Measurements from ENCODE around the gene FAM118B. TPM values are rescaled to one million over a fixed set of nuclear protein-coding genes. Genes with fewer than 3 reads are reported as not detected.
"Not testable (repeated sequence)": the region's sequence is repeated elsewhere in the genome, so short reads cannot be mapped to it uniquely, and the experiment has no call there.

FAM118B gene
- total and polyA plus RNA-seq, 4 donors, result 10.8 to 24.3 (median 20.7) TPM

DNA sequence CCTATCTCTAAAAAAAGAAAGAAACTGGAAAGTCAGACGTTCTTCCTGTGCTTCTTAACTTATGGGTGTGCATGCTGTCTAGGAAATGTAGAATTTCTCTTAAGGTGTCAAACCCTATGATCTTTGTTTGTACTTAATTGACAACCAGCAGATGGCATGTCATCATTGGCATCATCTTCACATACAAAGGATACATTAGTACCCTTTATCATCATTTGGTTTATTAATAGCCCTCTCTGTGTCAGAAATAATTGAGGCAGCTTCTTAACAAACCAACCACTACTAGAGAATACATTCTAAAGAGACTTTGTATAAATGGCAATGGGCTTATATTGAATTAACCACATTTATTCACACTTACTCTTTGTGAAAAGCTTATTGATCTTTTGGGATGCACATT lies 43.2 kb downstream of the FAM118B start:
- H3K9me3 ChIP-seq (ENCODE audit: control insufficient read depth in 4 of 4, insufficient read depth in 3 of 4, low read length in 3 of 4), result no peaks in the 10 kb centered on the region
- no peaks in the 10 kb centered on the region for H3K27me3 ChIP-seq (ENCODE audit: control insufficient read depth in 3 of 3, insufficient read depth in 3 of 3, low read length in 2 of 3)
- DNase-seq (no peak), ATAC-seq (ENCODE audit: insufficient read depth, low FRiP score) (no peak)
- H3K36me3 ChIP-seq (ENCODE audit: control insufficient read depth in 4 of 4, insufficient read depth in 4 of 4, low read length in 4 of 4), result peaks cover 5 to 17% (median 9%) of the 10 kb centered on the region in 4 donors
- H3K4me1 ChIP-seq (ENCODE audit: control insufficient read depth in 5 of 5, insufficient read depth in 5 of 5, low read length in 5 of 5), result no peaks in the 10 kb centered on the region
- no peak for TF ChIP-seq CTCF (IDR thresholded peaks at IDR 0.05; ENCODE audit: control extremely low read depth, extremely low read depth)
- H3K9ac ChIP-seq (ENCODE audit: insufficient read depth in 1 of 2, low read length in 2 of 2), result no peak overlapping the region
- no peak overlapping the region for H3K27ac ChIP-seq (ENCODE audit: low read depth in 1 of 2, low read length in 1 of 2)
- 56 to 78% methylated on average over 1 of the region's 1 CpG for WGBS, 2 donors
- no peak overlapping the region for H3K4me3 ChIP-seq

DNA sequence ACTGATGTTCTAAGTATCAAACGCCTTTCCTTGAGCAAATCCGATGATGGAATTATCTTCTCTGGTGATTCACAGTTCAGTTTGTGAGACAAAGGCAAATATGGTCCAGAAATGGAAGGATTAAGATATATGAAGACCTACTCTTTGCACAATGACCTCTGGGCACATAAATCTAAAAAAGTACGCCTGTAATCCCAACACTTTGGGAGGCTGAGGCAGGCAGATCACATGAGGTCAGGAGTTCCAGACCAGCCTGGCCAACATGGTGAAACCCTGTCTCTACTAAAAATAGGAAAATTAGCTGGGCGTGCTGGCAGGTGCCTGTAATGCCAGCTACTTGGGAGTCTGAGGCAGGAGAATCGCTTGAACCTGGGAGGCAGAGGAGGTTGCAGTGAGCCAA lies 43.9 kb downstream of the FAM118B start:
- DNase-seq; H3K4me1 ChIP-seq (ENCODE audit: control insufficient read depth in 5 of 5, insufficient read depth in 5 of 5, low read length in 5 of 5); H3K4me3 ChIP-seq; ATAC-seq (ENCODE audit: insufficient read depth, low FRiP score); H3K9ac ChIP-seq (ENCODE audit: insufficient read depth in 1 of 2, low read length in 2 of 2); H3K27ac ChIP-seq (ENCODE audit: low read depth in 1 of 2, low read length in 1 of 2); H3K9me3 ChIP-seq (ENCODE audit: control insufficient read depth in 4 of 4, insufficient read depth in 3 of 4, low read length in 3 of 4); H3K27me3 ChIP-seq (ENCODE audit: control insufficient read depth in 3 of 3, insufficient read depth in 3 of 3, low read length in 2 of 3): not testable (repeated sequence)
- peaks cover 5 to 17% (median 9%) of the 10 kb centered on the region in 4 donors for H3K36me3 ChIP-seq (ENCODE audit: control insufficient read depth in 4 of 4, insufficient read depth in 4 of 4, low read length in 4 of 4)
- 97 to 98% methylated on average over 5 of the region's 5 CpGs for WGBS, 2 donors

GRCh38 chr11:126256216-126256615 lies 44.6 kb downstream of the FAM118B start:
- H3K9me3 ChIP-seq (ENCODE audit: control insufficient read depth in 4 of 4, insufficient read depth in 3 of 4, low read length in 3 of 4), result no peaks in the 10 kb centered on the region
- ATAC-seq (ENCODE audit: insufficient read depth, low FRiP score) (no peak), DNase-seq (no peak)
- H3K4me3 ChIP-seq, result no peak overlapping the region
- H3K36me3 ChIP-seq (ENCODE audit: control insufficient read depth in 4 of 4, insufficient read depth in 4 of 4, low read length in 4 of 4), result peaks cover 5 to 17% (median 9%) of the 10 kb centered on the region in 4 donors
- H3K9ac ChIP-seq (ENCODE audit: insufficient read depth in 1 of 2, low read length in 2 of 2), result no peak overlapping the region
- no peaks in the 10 kb centered on the region for H3K4me1 ChIP-seq (ENCODE audit: control insufficient read depth in 5 of 5, insufficient read depth in 5 of 5, low read length in 5 of 5)
- no peak overlapping the region for H3K27ac ChIP-seq (ENCODE audit: low read depth in 1 of 2, low read length in 1 of 2)
- TF ChIP-seq CTCF (IDR thresholded peaks at IDR 0.05; ENCODE audit: control extremely low read depth, extremely low read depth), result no peak
- WGBS, 2 donors, result 94% methylated on average over 4 of the region's 4 CpGs
- no peaks in the 10 kb centered on the region for H3K27me3 ChIP-seq (ENCODE audit: control insufficient read depth in 3 of 3, insufficient read depth in 3 of 3, low read length in 2 of 3)

- Histone ChIP-seq H3K4me1 (ENCODE audit: control insufficient read depth in 5 of 5, insufficient read depth in 5 of 5, low read length in 5 of 5) (no peaks in the 10 kb centered on the region), H3K4me3 (no peak overlapping the region), H3K27ac (ENCODE audit: low read depth in 1 of 2, low read length in 1 of 2) (no peak overlapping the region), H3K9me3 (ENCODE audit: control insufficient read depth in 4 of 4, insufficient read depth in 3 of 4, low read length in 3 of 4) (no peaks in the 10 kb centered on the region), H3K9ac (ENCODE audit: insufficient read depth in 1 of 2, low read length in 2 of 2) (no peak overlapping the region), H3K36me3 (ENCODE audit: control insufficient read depth in 4 of 4, insufficient read depth in 4 of 4, low read length in 4 of 4) (peaks cover 9 to 18% (median 11%) of the 10 kb centered on the region in 4 donors), H3K27me3 (ENCODE audit: control insufficient read depth in 3 of 3, insufficient read depth in 3 of 3, low read length in 2 of 3) (no peaks in the 10 kb centered on the region)
- 91 to 92% methylated on average over 2 of the region's 2 CpGs for whole genome bisulfite sequencing, 2 donors
- DNase-seq (no peak), ATAC-seq (ENCODE audit: insufficient read depth, low FRiP score) (no peak)
- TF ChIP-seq CTCF (IDR thresholded peaks at IDR 0.05; ENCODE audit: control extremely low read depth, extremely low read depth), result no peak
These were observed 45.6 kb downstream of the FAM118B start for GRCh38 chr11:126257144-126257543.
